ENCODE results near the gene GRIA1. TPM values are rescaled to one million over a fixed set of nuclear protein-coding genes. Genes with fewer than 3 reads are reported as not detected.

Gene GRIA1
- total RNA-seq, 1 donor from 2014 or later = not detected

DNA sequence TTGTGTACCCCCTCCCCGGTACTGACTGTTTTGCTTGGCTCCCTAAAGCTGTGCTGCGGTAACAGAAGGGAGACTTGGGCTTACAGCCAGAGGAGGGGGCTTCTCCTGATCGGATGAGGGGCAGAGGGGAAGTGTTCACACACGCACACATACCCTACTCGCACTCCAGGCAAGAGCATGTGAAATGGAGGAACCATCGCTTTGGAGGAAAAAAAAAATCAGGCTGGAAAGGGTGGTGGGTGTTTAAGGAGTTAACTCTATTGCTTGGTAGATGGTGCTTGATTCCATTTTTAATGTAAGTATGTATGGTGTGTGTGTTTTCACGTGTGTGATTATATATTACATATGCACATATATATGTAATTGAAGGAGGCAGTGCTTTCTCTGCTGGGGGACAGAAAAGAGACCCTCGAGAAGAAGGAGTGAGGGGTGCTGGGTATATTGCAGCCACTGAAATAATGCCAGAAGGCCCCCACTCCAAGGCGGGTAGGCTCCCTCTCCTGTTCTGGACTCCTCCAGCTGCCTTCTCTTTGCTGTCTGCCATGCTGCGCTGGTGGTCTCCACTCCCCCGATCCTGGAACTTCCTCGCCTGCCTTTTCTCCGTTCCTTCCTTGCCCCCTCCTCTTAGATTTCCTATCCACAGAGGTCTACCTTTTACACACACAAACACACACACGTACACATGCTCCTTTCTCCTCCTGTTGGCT lies 721 bp downstream of the GRIA1 start:
- intact Hi-C loops (cut with DNase I) = no loop called here
- ATAC-seq = no peak
- no peak for DNase-seq (ENCODE audit: missing footprints)

DNA sequence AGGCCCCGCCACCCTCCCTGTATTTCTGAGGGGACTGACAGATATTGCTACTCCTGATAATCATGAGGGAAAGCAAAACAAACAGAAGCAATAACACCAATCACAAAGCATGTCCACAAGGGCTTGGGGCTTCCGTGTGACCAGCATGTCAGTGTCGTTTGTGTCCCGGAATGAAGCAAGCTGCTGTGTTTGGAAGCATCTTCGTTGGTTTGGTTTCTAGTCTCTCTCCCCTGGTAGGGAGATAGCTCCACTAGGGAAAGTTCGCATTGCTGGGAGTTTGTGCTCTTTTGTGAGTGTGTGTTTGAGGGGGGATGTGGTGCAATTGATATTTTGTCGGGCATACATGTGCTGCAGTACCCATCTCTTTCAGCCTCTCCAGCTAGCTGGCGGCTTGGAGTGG lies 1.4 kb downstream of the GRIA1 start:
- DNase-seq (ENCODE audit: missing footprints) (no peak), ATAC-seq (no peak)
- intact Hi-C loops (cut with DNase I) = no loop called here

DNA sequence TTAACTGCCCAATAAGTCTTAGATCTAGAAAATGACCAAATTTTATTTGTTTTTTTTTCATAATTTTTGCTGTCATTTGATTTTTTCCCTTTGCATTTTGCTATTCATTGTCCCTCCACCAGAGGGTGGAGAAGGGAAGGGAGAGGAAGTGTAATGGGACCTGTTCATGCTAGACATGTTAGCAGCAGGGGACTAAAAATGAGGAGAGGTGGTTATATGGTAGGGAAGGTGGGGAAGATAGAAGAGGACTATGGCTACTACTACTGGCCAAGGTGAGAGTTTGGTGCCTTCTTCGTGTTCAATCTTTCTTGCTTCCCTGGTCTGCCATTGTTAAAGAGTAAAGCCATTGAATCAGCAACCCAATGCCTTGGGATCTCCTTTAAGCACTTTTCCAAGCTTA lies 6.4 kb downstream of the GRIA1 start:
- ATAC-seq (peak; percentile 44), DNase-seq (ENCODE audit: missing footprints) (no peak)
- intact Hi-C loops (cut with DNase I) = loop anchor here (1.0 to 5.0 kb wide), 2 partner anchors 215 to 468 kb away; no protein-coding TSS in a partner anchor

DNA sequence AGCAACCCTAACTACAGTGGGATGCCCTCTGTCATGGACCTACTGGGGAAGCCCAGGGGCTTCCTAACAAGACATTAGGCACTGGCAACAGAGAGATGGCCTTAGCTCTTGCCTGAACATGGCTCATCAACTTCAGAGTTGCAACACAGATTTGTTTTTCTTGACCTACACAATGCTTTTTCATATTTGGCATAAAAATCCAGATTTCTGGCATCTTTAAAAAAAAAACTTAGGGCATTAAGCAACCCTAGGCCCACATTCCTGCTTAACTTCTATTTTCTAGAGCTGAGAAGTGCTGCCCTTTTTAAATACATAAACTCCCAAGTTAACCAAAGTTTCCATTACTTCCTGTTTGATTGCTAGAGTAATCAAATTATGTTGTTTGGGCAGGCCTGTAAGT lies 8.0 kb downstream of the GRIA1 start:
- intact Hi-C loops (cut with DNase I) = loop anchor here (5.0 kb wide), 1 partner anchor 214 kb away; no protein-coding TSS in a partner anchor

DNA sequence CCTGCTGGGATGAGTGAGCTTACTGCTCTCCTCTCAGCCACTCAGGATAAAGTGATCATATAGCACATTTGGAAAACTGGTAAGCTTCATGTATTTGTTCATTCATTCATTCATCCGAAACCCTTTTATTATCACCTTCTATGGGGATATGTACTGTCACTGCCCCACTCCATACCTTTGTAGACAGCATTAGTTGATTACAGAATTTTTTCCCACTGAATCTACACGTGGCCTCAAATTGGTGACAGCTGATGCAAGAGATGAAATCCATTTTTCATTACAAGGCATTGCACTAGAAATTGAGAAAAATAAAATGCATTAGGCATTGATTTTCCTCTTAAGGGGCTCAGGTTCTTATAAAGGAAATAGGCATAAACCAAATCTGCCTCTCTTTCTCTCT lies 9.7 kb downstream of the GRIA1 start:
- DNase-seq (ENCODE audit: missing footprints) = no peak
- no peak for ATAC-seq
- intact Hi-C loops (cut with DNase I) = no loop called here

More for the DNA sequence above, 8.0 kb downstream of the GRIA1 start:
- DNase-seq (ENCODE audit: missing footprints) = no peak
- no peak for ATAC-seq

DNA sequence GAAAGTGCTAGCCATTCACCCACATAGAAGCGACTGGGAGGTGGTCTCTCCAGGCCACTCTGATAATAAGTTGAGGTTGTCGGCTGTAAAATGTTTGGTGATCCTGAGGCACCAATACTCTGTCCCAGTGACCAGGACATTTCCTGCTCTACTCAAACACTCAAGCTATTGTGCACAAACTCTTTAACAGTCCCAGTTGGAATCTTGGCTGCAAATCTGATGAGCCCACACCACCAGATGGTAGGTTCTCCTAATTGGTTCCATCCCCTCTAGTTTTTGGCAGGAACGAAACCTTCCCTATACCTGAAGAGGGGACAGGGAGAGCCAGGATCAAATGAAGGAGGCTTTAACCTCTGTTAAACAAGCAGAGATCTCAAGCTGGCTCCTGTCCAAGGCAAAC lies 14.3 kb downstream of the GRIA1 start:
- intact Hi-C loops (cut with DNase I) = no loop called here
- ATAC-seq = no peak

DNA sequence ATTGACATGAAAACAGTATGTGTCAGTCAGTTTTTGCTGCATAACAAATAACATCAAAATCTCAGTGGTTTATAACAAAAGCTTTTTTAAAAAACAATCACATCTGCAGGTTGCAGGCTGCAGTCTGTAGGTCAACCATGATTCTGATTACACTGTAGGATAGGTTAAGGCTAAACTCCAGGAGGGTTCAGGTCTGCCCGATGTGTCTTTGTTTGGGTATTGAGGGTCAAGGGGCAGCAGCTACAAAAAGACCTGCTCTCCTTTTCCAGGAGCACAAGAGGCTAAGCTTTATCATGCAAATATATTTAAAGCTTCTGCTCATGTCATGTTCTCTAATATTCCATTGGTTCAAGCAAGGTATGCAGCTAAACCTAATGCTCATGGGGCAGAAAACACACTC lies 18.2 kb downstream of the GRIA1 start:
- ATAC-seq (no peak), DNase-seq (ENCODE audit: missing footprints) (no peak)
- intact Hi-C loops (cut with DNase I) = no loop called here

More for the DNA sequence above, 14.3 kb downstream of the GRIA1 start:
- no peak for DNase-seq (ENCODE audit: missing footprints)

DNA sequence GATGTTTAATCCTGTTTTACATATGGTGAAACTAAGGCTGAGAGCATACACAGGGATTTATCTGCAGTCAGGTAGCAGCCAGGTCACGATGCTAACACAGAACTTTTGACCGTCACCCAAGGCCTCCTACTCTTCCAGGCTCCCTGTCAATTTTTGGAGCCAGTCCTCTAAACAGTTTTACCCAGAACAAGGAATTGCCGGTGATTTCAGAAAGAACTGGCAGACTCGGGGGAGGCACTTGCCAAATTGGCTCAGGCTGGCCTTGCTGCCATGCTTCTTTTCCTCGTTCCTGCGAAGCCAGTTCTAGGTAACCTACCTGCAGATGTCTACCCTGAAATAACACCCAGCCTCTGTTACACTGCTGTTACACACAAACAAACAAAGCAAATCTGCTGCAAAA lies 21.2 kb downstream of the GRIA1 start:
- intact Hi-C loops (cut with DNase I) = no loop called here
- no peak for ATAC-seq
- no peak for DNase-seq (ENCODE audit: missing footprints)

DNA sequence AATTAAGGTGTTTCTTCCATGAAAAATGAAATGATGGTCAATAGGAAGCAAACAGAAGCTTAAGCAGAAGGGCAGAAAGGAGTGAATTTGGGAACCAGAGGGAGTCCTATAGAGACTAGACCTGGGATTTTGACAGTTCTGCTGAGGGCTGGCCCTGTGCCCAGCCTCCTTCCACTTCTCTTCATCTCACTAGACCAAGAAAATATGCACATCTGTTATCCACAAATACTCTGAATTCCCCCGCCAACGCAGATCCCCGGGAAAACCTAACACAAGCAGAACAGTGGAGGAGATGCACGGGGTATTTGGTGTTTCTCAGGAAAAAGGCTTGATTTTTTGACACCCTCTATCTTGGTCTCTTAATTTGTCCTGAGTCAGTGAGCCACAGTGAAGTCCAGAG lies 22.7 kb downstream of the GRIA1 start:
- intact Hi-C loops (cut with DNase I) = no loop called here
- no peak for DNase-seq (ENCODE audit: missing footprints)
- no peak for ATAC-seq

DNA sequence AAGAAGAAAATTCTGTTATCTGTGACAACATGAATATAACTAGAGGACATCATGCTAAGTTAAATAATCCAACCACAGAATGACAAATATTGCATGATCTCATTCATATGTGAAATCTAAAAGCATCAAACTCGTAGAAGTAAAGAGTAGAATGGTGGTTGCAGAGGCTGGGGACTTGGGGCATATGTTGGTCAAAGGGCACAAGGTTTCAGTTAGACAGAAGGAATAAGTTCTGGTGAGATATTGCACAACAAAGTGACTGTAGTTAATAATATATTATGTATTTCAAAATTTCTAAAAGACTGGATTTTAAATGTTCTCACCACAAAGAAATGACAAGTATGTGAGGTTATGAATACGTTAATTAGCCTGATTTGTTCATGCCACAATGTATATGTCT lies 24.8 kb downstream of the GRIA1 start:
- no peak for ATAC-seq
- intact Hi-C loops (cut with DNase I) = no loop called here
- DNase-seq (ENCODE audit: missing footprints) = no peak

DNA sequence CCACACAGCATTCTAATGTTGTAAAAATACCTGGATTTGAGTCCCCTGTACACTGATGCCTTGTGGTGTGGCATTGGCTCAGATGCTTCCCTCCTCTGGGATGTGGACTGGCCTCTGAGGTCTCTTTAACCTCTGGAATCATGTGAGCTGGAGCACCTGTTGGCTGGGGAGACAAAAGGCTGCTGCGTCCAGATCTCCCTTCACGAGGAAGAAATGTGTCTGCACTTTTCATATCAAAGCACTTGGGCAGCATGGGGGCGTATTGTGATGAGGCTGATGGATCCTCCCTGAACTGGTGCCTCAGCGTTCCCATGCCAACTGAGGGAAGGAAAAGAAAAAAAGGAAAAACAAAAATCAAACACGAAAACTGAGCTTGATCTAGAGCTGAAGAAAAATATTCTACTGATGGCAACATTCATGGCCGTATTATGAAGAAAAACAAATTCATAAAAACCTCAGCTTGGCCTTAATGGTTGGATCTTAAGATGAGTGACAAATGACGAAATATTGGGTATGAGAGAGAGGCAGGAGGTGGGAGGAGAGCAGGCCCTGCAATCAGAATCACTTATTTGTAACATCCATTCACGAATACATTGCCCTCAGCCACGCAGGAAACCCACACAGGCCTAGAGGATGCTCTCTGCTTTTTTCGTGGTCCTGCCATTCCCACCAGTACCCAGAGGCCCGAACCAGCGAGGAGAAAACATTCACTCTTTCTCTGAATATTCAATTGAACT lies 26.2 kb downstream of the GRIA1 start:
- ATAC-seq (no peak), DNase-seq (ENCODE audit: missing footprints) (no peak)
- intact Hi-C loops (cut with DNase I) = no loop called here

DNA sequence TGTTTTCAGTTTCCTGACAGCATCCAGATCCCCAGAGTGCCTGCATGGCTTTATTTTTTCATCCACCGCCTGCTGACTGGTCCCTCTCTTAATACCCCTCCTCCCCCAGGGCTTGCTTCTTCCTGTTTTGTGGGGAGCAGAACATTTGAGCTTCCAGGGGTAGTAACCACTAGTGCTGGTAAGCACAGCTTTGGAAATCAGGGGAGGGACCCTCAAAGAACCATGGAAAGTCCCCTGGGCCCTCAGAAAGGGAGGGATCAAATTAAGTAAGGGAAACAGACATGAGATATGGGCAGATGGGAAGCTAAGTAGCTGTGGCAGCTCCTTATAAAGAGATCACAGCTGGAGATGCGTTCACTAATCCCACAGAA lies 26.8 kb downstream of the GRIA1 start:
- ATAC-seq (no peak), DNase-seq (ENCODE audit: missing footprints) (no peak)
- intact Hi-C loops (cut with DNase I) = no loop called here

DNA sequence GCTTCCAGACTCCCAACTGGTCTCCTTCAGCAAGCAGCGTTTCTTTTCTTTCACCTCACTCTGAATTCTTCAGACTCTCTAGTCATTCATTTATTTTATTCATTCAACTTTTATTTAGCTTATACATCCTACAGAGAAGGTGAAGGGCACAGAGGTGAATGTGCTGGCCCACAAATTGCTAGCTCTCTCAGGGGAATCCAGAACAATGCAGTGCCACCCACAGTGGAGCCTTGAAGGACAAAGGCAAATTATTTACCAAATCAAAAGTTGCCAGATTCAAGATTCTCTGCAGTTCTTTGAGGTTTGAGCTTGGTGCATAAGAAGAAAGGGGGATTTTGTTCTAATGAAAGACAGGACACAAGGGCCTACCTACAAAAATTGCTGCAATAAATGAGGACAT lies 29.7 kb downstream of the GRIA1 start:
- DNase-seq (ENCODE audit: missing footprints) = no peak
- no peak for ATAC-seq
- intact Hi-C loops (cut with DNase I) = no loop called here

DNA sequence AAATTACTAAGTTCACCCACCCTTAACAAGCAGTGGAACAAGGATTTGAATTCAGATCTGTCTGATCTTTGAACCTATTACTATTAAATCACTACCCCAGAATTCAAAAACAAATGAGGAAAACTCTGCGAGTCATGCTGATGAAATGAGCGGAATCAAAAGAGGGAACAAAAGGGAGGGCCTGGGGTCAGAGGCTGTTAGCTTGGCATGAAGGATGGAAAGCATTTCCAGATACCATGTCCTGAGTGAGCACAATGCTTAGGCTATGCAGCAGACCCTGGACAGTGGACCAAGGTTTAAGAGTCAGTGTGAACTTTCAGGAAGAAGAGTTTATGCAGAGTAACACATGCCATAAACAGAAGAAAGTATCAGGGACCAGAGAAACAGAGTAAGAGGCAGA lies 30.5 kb downstream of the GRIA1 start:
- no peak for DNase-seq (ENCODE audit: missing footprints)
- intact Hi-C loops (cut with DNase I) = no loop called here
- ATAC-seq = no peak

DNA sequence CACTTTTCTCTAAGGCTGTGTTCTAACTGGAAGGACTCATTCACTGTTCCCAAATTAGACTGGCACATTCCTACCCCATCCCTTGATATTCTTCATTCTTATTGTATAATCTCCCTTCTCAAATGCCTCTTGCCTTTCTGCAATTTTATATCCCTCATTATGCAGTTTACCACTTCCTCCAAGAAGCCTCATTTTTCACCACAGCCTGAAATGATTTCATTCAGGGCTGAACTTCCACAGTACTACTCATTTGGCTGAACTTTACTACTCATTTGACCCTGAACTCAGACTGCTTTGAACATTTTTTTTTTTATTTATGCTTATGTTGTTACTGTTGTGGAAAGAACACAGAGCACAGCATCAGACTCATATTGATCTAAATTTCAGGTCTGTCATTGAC lies 32.7 kb downstream of the GRIA1 start:
- DNase-seq (ENCODE audit: missing footprints) = no peak
- no peak for ATAC-seq
- intact Hi-C loops (cut with DNase I) = no loop called here

DNA sequence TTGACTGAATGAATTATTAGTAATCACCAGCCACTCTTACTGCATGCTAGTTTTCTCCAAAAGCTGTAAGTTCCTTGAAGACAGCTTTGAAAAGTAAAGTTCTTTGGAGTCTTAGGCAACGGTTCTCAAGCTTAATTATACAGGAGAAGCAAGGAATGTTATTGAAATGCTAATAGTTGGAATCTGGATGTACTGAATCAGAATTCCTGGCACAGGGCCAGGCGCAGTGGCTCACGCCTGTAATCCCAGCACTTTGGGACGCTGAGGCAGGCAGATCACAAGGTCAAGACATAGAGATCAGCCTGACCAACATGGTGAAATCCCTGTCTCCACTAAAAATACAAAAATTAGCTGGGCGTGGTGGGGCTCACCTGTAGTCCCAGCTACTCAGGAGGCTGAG lies 33.4 kb downstream of the GRIA1 start:
- peak; percentile 54 for DNase-seq (ENCODE audit: missing footprints)
- intact Hi-C loops (cut with DNase I) = no loop called here
- ATAC-seq = no peak

DNA sequence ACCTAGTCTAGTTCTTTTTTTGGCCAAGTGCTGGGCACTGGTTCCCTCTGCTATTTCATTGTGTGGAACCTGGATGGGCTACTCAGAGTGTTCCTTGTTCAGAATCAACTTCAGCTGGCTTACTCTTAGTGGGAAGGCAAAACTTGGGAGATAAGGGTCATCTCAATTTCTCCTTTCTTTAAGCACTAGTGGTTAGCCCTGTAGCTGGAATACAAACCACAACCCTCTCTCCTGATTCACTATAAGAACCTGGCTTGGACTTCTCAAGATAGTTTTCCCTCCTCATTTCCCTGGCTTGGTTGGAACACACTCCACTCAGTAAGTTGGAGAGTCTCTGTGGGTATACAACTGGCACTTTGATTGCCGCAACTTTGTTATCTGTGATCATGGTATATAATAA lies 35.1 kb downstream of the GRIA1 start:
- DNase-seq (ENCODE audit: missing footprints) (no peak), ATAC-seq (no peak)
- intact Hi-C loops (cut with DNase I) = no loop called here

DNA sequence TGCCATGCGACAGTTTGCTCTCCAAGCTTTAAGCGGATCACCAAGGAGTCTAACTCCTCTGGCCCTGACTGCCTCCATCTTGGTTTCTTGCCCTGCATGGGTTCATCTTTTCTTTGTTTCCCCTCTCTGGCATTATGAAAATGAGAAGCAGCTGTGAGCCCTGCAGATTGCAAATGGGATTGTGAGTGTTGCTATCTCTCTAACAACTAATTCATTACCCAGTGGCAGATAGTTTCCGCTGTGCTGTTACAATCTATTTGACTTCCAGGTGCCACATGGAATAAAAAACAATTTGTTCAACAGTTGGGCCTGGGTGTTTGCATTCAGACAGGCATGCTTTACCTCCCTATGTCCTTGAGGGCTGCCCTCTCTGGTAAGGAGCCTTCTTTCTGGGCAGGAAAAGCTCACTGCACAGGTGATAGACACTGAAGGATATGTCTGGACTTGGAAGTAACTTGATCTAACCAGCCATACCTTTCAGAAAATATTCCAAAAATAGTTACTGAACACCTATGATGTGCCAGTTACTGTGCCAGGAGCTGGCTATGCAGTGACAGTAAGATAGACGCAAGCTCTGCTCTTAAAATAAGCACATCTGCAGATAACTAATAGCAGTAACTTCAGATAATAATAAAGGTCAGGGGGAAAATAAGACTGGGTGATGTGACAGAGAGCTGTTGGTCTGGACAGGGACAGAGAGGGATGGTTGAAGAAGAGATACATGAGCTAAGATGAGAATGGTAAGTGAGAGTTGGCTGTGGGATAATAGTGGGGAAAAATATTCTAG lies 40.1 kb downstream of the GRIA1 start:
- DNase-seq (ENCODE audit: missing footprints) (no peak), ATAC-seq (no peak)
- intact Hi-C loops (cut with DNase I) = no loop called here

DNA sequence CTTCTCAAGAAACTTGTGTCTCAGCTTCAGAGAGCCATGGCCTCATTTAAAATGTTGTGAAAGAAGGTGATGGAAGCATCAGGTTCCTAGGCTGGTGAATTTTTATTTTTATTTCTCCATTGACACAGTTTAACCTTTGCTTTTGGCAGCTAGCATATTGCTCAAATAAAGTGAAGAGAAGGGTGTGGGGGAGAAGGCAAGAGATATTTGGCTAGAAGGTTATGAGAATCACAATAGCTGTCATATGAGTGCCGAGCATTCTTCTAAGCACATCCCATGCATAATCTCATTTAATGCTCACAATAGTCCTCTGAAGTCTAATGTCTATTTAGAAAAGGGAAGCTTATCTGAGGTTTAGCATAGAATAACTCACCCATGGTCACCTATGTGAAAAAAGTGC lies 43.1 kb downstream of the GRIA1 start:
- ATAC-seq (no peak), DNase-seq (ENCODE audit: missing footprints) (no peak)
- intact Hi-C loops (cut with DNase I) = no loop called here

DNA sequence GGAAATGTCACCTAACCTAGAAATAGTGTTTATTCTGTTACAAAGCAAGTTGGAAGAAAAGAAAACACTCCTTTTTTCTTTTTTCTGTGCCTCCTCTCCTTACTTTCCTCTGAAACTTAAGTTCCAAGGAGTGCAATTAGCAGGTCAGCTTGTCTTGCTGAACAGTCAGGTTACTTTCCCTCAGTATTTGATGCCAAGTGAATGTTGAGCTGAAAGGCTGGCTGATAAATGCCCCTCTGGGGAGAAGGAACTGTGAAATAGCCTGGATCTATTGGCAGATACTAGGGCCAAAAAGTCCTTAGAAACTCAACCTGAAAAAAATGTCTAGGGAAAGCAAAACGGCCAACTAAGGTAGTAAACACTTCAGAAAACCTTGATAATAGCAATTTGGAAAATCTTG lies 43.6 kb downstream of the GRIA1 start:
- no peak for DNase-seq (ENCODE audit: missing footprints)
- intact Hi-C loops (cut with DNase I) = no loop called here
- no peak for ATAC-seq
